Testis (tissue), 2 donors: ENCODE data around the gene HMGA1.

ENCODE experiments used
- POLR2A ChIP-seq: fragments of 450-650 bp; IDR thresholded peaks from one replicate; pipeline ENCODE4 v1.6.1; 2017; ENCODE audit warnings: antibody characterized with exemption, mild to moderate bottlenecking, moderate library complexity
- TF ChIP-seq, protein P1 (sequence below), 3 experiments: fragments of 450-650 bp in 2 of 3; fragments of 200-600 bp in 1 of 3; sonication (generic) in 1 of 3; IDR thresholded peaks; one replicate each; pipeline ENCODE4 v1.5.1; 2016 to 2019; ENCODE audit warnings: antibody characterized with exemption in 3 of 3, mild to moderate bottlenecking in 2 of 3, moderate library complexity in 1 of 3

DNA sequence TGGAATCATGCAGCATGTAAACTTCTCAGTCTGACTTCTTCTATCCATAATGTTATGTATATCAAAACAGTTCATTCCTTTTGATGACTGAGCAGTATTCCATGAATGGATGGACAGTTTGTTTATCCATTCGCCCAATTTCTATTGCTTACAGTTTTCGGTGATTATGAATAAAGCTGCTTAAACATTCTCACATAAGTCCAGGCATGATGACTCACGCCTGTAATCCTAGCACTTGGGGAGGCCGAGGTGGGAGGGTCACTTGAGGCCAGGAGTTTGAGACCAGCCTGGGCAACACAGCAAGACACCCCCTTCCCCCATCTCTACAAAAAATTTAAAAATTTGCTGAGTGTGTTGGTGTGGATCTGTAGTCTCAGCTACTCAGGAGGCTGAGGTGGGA, 22.9 kb upstream of the HMGA1 start:
- TF ChIP-seq, protein P1, sequence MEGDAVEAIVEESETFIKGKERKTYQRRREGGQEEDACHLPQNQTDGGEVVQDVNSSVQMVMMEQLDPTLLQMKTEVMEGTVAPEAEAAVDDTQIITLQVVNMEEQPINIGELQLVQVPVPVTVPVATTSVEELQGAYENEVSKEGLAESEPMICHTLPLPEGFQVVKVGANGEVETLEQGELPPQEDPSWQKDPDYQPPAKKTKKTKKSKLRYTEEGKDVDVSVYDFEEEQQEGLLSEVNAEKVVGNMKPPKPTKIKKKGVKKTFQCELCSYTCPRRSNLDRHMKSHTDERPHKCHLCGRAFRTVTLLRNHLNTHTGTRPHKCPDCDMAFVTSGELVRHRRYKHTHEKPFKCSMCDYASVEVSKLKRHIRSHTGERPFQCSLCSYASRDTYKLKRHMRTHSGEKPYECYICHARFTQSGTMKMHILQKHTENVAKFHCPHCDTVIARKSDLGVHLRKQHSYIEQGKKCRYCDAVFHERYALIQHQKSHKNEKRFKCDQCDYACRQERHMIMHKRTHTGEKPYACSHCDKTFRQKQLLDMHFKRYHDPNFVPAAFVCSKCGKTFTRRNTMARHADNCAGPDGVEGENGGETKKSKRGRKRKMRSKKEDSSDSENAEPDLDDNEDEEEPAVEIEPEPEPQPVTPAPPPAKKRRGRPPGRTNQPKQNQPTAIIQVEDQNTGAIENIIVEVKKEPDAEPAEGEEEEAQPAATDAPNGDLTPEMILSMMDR (IDR thresholded peaks at IDR 0.05), result no peak
- TF ChIP-seq POLR2A, result no peak
